Muscle of back (tissue), 11 donors: ENCODE results near the gene KLK1. TPM values are rescaled to one million over a fixed set of nuclear protein-coding genes. Genes with fewer than 3 reads are reported as not detected.
A peak's percentile ranks its signal among the peaks of the same experiment; 100 is the strongest.
"Not testable (repeated sequence)": the region's sequence is repeated elsewhere in the genome, so short reads cannot be mapped to it uniquely, and the experiment has no call there.

Experiments
- DNase-seq, 3 donors: peaks; one replicate each; pipeline versions ENCODE4 v3.0.0 to v3.0.0-alpha.2; 2013
- polyA plus RNA-seq, 10 donors: library from polyadenylated mRNA; unstranded; fragments of 120-200 nt; gene quantifications; one replicate each; pipeline ENCODE4 v1.2.1, GENCODE V29; 2013; ENCODE audit not compliant: insufficient read length in 10 of 10

The KLK1 gene
- polyA plus RNA-seq, 10 donors, result 0.19 to 1.3 (median 0.46) TPM; not detected in 4

GRCh38 chr19:50817941-50818858, 5.4 kb downstream of the KLK1 start:
- DNase-seq, result no peak

GRCh38 chr19:50815439-50815838, 8.1 kb downstream of the KLK1 start:
- no peak for DNase-seq

- no peak for DNase-seq
Observed at GRCh38 chr19:50814883-50815282, 8.7 kb downstream of the KLK1 start.

- no peak for DNase-seq
Observed at GRCh38 chr19:50812474-50812873, 11.1 kb downstream of the KLK1 start.

GRCh38 chr19:50811622-50812238, 11.9 kb downstream of the KLK1 start:
- DNase-seq, result not testable (repeated sequence)

GRCh38 chr19:50808856-50809255, 14.7 kb downstream of the KLK1 start:
- DNase-seq, result no peak

- DNase-seq, result peak; percentile 98 to 100 (median 99)
Observed at GRCh38 chr19:50804420-50805272, 18.9 kb downstream of the KLK1 start.

GRCh38 chr19:50803633-50804419, 19.8 kb downstream of the KLK1 start:
- DNase-seq, result no peak

GRCh38 chr19:50801107-50801506, 22.5 kb downstream of the KLK1 start:
- DNase-seq, result no peak

GRCh38 chr19:50799547-50799851, 24.1 kb downstream of the KLK1 start:
- DNase-seq, result no peak

GRCh38 chr19:50798659-50799546, 24.7 kb downstream of the KLK1 start:
- DNase-seq, result no peak

- DNase-seq, result no peak
Observed at GRCh38 chr19:50797781-50798658, 25.6 kb downstream of the KLK1 start.

GRCh38 chr19:50797429-50797780, 26.2 kb downstream of the KLK1 start:
- DNase-seq, result no peak

GRCh38 chr19:50796634-50797428, 26.8 kb downstream of the KLK1 start:
- DNase-seq, result no peak

GRCh38 chr19:50796128-50796633, 27.4 kb downstream of the KLK1 start:
- no peak for DNase-seq

- DNase-seq, result no peak
Observed at GRCh38 chr19:50795664-50796073, 27.9 kb downstream of the KLK1 start.

GRCh38 chr19:50794876-50795663, 28.5 kb downstream of the KLK1 start:
- DNase-seq, result no peak
